GM18870 (cell line): ENCODE measurements around the gene FTHL17.

Experiments
- ATAC-seq: cut with Tn5 transposase; IDR thresholded peaks from one replicate; pipeline ENCODE4 v1.9.1; 2021; ENCODE audit warnings: moderate library complexity; ENCODE audit not compliant: unreplicated experiment

Gene FTHL17

DNA sequence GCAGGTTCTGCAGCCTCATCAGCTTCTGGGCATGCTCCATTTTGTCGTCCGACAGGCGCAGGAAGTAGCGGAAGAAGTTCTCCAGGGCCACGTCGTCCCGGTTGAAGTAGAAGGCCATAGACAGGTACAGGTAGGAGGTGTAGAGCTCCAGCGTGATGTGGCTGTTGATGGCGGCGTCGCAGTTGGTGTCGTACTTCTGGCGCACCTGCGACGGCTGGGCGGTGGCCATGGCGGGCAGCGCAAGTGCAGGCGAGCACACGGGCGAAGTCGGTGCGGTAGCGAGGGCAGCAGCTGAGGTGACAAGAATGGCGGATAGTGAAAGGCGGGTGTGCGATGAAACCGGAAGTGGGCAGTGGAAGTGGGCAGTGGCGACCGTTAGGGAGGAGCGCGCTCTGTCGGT is at the start of gene FTHL17:
FTHL17 (minus strand) TSS at position 317 of the 400 bp plus-strand sequence; CDS start at position 229, 88 bp downstream.
- ATAC-seq, result no peak

DNA sequence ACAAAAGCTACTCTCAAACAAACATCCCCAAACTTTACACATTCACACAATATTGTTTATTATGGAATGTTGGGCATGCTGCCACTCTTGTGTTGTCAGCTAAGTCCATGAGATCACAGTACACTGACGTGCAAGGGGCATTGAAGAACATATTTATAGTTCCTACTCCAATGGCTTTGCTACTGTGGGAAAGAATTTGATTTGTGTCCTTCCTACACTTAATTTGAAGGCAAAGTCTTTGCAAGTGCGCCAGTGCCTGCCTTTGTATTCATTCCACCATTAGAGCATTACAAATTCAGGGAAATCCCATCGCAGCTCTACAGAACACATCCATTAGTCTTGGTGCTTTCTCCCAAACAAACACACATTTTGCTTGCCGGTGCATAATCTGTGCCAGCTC is 45.4 kb upstream of the FTHL17 start:
- no peak for ATAC-seq

DNA sequence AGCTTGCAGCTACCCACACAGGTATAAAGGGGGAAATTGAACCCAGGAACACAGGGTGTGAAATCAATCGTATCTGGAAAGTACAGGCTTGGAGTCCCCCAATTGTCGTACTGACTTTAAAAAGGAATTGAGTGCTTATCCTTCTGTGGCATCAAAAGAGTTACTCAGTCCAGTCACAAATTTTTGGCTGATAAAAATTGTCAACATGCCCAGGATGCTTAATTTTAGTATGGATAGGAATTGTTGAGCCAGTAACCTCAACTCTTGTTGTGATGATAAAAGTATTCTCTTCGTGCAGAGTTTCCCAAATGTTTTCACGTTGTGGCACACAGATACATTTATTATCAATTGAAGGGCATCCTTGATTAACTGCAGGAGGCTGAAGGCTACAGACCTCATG is 43.6 kb upstream of the FTHL17 start:
- ATAC-seq, result no peak

DNA sequence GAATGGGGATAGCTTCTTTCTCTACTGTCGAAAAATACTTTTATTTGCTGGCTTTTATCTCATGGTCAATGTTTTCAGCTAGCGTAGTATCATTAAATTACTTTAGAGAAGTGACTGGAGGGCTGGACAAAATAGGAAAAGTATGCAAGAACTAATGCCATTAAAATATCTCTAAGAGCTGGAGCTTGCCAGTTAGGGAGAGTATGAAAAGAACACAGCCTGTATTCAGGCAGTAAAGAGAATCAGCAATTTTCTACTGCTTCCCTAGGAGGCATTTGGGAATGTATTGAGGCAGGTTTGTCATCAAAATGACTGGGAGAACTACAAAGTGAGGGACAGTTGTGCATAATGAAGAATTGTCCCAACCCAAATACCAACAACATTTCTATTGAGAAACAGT is 43.0 kb upstream of the FTHL17 start:
- no peak for ATAC-seq

DNA sequence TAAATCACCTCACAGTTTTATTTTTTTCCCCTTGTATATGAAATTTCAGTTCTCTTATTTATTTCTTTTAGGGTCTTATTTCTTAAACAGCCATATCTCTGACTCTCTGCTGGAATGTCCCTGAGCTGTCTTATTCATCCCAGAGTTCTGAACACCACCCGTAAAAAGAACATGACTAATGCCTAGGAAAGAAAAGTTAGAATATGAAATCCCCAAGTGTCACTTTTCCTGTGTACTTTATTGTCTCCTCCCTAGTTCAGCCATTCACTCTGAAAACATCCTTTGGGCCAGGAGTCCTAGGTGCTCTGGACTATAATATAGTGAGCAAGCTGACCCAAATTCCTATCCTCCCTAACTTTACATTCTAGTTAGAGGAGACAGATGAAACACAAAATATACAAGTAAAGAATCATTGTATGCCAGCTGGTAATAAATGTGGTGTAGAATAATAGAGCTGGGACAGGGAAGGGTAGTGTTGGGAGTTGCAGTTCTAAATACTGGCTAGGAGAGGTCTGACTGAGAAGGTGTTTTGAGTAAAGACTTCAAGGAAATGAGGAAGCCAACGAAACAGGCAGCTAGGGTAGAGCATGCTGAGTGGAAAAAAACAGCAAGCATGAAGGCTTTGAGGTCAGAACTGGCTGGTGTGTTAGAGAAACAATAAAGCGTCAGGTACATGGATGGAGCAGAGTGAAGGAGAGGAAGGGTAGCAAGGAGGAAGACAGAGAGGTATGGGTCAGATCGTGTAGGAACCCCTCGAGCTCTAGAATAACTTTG is 40.6 kb upstream of the FTHL17 start:
- ATAC-seq, result no peak

GRCh38 chrX:31110657-31111056 is 38.8 kb upstream of the FTHL17 start:
- ATAC-seq, result no peak

- peak; percentile 87 for ATAC-seq
Observed at GRCh38 chrX:31099536-31100090, 27.8 kb upstream of the FTHL17 start.

DNA sequence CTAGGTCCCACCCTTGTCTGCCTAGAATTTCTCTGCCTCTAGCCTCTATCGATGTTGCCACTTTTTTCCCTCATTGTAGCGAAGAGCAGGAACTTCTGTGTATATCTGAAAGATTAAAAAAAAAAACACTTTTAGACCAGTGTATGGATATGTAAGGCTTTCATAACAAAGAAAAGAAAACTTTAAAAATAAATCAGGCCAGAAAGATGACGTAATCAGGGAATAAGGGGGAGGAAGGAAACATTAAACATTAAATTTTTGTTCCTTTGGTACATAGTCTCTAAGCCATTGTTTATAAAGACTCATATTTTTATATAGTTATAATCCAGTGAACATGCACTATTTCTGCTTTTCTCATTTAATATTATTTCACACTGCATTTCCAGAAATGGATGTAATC is 26.2 kb upstream of the FTHL17 start:
- ATAC-seq, result no peak

DNA sequence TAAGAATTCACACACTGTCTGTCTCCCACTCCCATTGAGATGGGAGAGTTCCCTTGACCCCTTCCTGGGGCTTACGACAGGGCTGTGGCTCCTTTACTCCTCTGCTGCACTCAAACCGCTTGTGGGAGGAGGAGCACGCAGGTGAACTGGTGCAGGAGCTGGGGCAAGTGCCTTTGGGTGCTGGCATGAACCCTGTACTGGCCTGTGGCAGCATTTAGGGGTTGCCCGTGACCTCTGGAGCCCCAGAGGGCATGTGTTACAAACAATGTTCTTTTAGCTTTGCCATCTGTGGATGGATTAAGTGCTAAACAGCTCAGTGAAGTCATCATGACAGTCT is 21.8 kb upstream of the FTHL17 start:
- no peak for ATAC-seq

DNA sequence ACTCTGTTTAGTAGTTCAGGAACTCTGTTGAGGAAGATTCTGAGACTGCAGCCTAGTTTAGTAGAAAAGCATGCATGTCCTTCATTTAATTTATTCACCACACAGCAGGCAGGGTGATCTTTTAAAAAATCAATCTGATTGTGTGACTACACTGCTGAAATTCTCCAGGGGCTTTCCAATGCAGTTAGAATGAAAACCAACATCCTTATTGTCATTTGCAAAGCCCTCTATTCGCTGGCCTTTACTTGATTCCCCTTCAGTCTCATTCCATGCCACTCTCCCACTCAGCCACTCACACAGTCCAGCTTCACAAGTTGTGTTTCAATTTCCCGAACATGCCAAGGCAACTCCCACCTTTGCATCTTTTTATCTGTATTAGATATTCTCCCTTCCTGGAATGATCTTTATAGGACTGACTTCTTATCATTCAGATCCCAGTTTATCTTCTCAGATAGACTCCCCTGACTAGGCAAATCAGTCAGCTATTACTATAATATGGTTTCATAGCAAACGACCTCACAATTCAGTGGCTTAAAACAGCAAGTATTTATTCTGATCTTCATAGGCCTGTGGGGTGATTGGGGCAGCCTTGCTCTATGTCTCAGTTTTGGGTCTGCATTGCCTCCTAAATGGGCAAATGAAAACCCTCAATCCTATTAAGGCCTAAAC is 21.3 kb upstream of the FTHL17 start:
- ATAC-seq, result peak; percentile 68

DNA sequence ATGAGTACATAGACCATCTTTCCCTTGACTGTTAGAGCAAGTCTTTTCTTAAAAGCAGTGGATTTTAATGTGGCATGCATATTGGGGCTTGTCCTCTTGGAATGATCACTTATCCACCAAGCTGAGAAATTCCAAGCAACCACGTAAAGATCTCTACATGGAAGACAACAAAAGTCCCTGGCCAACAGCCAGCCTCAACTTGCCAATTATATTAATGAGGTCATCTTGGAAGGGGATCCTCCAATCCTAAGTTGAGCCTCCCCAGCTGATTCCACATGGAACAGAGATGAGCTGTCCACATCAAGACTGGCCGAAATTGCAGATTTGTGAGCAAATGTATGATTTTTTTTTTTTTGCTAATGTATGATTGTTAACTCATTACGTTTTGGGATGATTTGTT is 20.6 kb upstream of the FTHL17 start:
- ATAC-seq, result no peak

- no peak for ATAC-seq
Observed at GRCh38 chrX:31091819-31092218, 20.0 kb upstream of the FTHL17 start.

DNA sequence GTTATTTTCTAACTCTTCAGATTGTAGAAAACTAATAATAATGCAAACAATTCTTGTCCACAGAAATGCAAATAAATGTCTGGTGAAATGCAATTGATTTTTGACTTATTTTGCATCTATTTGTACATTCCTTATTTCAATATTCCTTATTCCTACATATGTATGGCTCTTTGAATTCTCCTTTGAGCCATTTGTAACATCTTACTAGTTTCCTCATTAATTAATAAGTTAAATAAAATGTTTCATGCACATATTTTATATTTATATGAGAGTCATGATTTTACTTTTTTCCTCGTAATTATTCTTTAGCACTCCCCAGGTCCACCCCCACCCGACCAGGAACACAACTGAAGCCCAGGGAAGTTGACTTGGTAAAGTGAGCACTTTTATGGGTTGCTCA is 2.7 kb upstream of the FTHL17 start:
- ATAC-seq, result no peak

GRCh38 chrX:31071262-31071661 is 579 bp downstream of the FTHL17 start:
- ATAC-seq, result no peak

DNA sequence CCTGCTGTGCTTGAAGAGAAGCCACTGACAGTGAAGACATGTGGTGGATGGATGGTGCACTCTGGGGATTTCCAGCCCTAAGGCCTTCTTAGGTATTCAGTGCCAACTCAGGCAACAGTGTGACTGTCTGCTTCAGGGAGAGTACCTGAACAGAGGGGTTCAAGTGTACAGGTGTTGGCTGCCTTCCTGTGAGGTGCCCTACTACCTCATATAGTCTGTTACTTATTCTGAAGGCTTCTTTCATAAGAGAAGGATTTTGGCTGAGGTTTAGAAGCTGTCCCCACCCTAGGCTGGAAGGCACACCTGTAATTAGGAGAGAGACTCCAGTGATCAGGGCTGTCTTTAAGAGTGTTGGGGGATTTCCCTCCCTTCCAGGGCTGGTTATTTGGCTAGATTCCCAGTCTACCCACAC is 1.8 kb downstream of the FTHL17 start:
- ATAC-seq, result peak; percentile 72

- ATAC-seq, result no peak
Observed at GRCh38 chrX:31063114-31063513, 8.7 kb downstream of the FTHL17 start.

DNA sequence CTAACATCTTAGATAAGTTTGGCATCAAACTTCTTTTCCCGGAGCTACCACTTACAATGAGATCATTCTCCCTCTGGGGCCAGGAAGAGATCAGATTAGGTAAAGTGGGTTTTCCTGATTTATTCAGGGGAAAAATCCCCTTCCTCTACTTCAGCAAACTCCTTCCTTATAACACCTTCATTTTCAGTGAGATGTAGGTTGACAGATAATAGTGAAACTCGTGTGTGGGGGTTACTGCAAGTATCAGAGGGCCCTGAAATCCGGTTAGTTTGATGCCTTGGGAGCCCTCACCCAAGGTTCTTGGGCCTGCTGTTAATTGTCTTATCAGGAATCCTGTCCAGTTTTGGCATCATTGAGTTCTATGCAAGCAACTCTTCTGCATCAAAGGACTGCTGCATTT is 10.8 kb downstream of the FTHL17 start:
- ATAC-seq, result peak; percentile 69

GRCh38 chrX:31060016-31060415 is 11.8 kb downstream of the FTHL17 start:
- no peak for ATAC-seq

DNA sequence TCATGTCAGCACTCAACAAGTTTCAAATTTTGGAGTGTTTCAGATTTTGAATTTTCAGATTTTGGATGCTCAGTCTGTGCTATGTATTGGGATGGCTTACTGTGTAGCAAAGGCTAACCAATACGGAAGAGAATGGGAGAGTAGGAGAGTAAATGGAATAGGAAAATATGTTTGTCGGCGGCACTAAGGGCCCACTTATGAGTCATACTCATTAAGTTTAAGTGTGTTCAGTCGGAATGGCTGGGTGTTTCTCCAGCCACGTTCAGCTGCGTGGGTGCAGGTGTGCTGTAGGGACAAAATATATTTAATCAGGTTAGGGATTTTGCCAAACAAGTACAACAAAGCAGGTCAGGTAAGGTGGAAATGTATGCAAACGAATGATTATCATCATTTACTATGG is 13.6 kb downstream of the FTHL17 start:
- no peak for ATAC-seq

DNA sequence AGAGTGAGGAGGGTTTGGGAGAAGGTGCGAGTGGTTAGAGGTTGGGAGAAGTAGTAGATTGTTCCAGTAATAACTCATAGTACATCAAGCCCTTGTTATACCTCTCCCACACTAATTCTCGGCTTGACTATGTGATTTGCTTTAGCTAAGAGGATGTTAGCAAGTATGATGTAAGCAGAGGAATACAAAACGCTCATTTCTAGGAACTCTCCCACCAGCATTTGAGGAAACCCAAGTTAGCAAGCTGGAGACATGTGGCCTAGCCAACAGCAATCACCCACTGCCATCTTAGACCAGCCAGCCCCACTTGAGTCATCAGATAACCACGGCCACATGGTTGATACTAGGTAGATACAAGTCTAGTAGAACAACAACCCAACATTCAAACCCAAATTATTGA is 14.2 kb downstream of the FTHL17 start:
- ATAC-seq, result no peak

- no peak for ATAC-seq
Observed at GRCh38 chrX:31057291-31057690, 14.6 kb downstream of the FTHL17 start.

DNA sequence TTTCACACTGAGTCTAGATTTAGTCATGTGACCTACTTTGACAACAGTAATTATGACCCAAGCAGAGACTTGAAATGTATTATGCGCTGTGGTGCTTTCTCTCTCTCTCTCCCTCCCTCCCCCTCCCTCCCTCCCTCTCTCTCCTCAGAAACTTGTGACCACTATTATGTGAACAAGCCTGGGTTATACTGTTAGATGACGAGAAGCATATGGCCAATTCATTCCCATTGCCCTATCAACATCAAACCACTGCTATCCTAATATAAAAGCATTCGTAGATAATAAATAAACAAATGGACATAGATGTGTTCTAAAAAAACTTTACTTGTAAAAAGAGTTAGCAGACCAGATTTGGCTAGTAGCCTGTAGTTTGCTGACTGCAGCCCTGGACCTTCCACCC is 18.2 kb downstream of the FTHL17 start:
- no peak for ATAC-seq
